T-helper 2 cell treated with Interferon-gamma antibody and Interleukin-4, amounts not matched to agents 5 μg/mL and 100 μg/mL, for 36 hours (primary cell): Measurements from ENCODE around the gene MRNIP.
"Not testable (repeated sequence)": the region's sequence is repeated elsewhere in the genome, so short reads cannot be mapped to it uniquely, and the experiment has no call there.

Experiments used
- DNase-seq: peaks from one replicate; pipeline ENCODE4 v3.0.0; 2021; ENCODE audit warnings: low spot score
- H3K27ac Mint-ChIP-seq: one replicate; pipeline ENCODE4 v1.8.0; 2021; ENCODE audit warnings: mild to moderate bottlenecking, mixed read lengths
- H3K27me3 Mint-ChIP-seq: one replicate; pipeline ENCODE4 v1.8.0; 2021; ENCODE audit warnings: low read depth, mixed read lengths
- H3K36me3 Mint-ChIP-seq: one replicate; pipeline ENCODE4 v1.8.0; 2021; ENCODE audit warnings: low read depth, mixed read lengths
- H3K4me1 Mint-ChIP-seq: one replicate; pipeline ENCODE4 v1.8.0; 2021; ENCODE audit warnings: low read depth, mixed read lengths
- H3K4me3 Mint-ChIP-seq: one replicate; pipeline ENCODE4 v1.8.0; 2022; ENCODE audit warnings: mild to moderate bottlenecking, moderate library complexity, mixed read lengths
- H3K9me3 Mint-ChIP-seq: one replicate; pipeline ENCODE4 v1.8.0; 2021; ENCODE audit warnings: mixed read lengths

The MRNIP gene

DNA sequence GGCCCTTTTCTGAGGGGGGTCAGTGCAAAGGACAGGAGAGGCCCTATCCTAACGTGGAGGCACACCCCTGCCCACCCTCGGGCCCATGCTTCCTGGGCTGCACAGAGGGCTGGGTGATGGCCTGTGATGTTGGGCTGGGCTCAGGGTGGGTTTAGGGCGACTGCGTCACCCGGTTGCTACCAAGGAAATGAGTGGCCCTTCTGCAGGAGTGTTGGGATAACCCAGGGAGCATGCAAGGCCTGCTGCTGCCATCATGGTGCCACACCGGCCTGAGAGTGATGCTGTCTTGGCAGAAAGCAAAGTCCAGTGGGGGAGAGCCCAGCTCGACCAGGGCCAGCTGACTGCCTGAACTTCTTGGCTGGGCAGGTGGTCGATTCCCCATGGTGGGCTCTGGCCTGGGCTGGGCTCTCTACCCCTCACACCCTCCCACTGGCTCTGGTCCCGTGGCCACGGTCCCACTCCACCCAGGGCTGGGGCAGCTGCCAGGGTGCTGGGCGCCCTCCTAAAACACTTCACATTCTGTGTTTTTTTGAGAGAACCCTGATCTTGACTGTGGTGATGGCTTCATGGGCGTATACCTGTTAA, 21.5 kb upstream of the MRNIP start:
- Mint-ChIP-seq H3K27ac (no peak overlapping the region), H3K4me3 (no peak overlapping the region), H3K4me1 (no peaks in the 10 kb centered on the region), H3K27me3 (no peaks in the 10 kb centered on the region), H3K36me3 (peaks cover 48% of the 10 kb centered on the region), H3K9me3 (peaks cover 27% of the 10 kb centered on the region)
- no peak for DNase-seq

DNA sequence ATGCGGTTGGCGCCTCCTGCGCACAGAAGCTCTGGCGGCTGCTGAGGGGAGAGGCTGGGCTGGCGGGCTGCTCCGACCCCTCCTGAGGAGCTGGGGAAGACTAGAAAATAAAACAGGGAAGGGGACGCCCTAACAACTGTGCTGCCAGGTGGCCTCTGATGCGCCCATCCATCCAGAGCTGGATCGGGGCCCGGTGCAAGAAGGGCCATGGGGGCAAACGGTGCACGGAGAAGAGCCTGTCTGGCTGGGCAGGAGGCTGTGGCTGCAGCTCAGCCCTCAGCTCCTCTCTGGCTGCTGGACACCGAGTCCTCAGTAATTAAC, 21.0 kb upstream of the MRNIP start:
- H3K36me3 Mint-ChIP-seq = peaks cover 43% of the 10 kb centered on the region
- peaks cover 23% of the 10 kb centered on the region for H3K9me3 Mint-ChIP-seq
- no peak for DNase-seq
- no peak overlapping the region for H3K27ac Mint-ChIP-seq
- no peak overlapping the region for H3K4me3 Mint-ChIP-seq
- no peaks in the 10 kb centered on the region for H3K4me1 Mint-ChIP-seq
- no peaks in the 10 kb centered on the region for H3K27me3 Mint-ChIP-seq

DNA sequence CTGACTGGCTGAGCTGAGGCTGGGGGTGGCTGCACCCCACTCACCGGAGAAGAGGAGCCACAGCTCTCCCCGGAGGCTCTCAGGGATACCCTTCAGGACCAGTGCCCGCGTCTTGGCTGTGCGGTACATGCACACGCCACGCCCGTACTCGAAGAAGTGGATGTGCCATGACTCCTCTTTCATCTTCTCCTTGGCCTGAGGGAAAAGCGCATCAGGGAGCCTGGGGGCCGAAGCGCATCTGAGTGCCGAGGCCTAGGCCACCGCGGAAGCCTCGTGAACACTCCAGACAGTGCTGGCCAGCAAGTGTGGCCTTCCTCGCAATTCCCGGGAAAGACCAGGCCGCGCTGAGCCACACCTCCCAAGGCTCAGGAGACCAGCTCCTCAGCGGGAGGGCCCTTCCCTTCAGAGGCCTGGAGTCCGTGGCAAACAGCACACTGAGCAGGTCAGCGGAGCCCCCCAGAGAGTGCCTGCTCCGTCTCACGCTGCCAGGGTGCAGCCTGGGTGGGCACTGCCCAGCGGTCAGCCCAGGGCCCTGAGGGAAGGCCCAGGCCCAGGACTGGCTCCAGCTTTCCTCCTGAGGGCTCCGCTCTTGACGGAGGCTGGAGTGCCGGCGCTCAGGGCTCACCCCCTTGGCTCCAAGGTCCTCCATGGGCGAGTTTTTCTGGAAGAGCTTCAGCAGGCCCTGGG, 20.5 kb upstream of the MRNIP start:
- Mint-ChIP-seq H3K27ac (no peak overlapping the region), H3K9me3 (peaks cover 19% of the 10 kb centered on the region), H3K4me1 (no peaks in the 10 kb centered on the region), H3K36me3 (peaks cover 38% of the 10 kb centered on the region), H3K27me3 (no peaks in the 10 kb centered on the region), H3K4me3 (no peak overlapping the region)
- DNase-seq = no peak

DNA sequence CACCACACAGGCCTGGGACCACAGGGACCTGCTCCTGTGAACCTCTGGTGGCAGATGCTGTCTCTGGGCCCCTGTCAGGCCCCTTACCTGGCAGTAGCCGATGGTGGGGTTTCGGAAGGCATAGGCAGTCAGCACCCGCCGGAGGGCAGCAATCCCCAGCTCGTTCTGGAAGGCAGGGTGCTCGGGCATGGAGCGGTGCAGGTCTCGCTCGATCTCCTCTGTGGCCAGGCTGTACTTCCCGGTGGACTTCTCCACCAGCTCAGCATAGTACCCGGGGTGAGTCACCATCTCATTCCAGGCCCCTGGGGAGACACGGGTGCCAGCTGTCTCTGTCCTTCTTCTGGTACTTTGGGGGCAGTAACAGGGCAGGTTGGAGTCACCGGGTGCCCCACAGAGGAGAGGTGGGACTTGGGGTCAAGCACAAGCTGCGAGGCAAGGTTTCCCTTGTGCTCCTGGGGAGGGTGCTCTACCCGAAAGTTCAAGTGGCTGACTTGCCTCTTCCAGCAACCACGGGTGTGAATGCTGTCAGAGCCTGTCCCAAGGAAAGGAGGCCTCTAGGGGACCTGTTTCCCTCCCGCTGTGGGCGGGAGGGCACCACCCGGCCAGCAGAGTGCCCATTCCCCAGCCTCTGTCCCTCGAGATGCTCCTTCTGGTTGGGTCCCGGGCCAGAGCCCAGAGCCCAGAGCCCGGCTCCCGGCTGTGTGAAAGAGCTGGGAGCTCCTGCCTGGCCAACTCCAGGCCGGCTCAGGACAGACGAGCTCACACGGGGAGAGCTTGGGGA, 19.8 kb upstream of the MRNIP start:
- Mint-ChIP-seq H3K36me3 (peaks cover 33% of the 10 kb centered on the region), H3K9me3 (peaks cover 12% of the 10 kb centered on the region), H3K27me3 (no peaks in the 10 kb centered on the region), H3K4me1 (no peaks in the 10 kb centered on the region), H3K27ac (no peak overlapping the region), H3K4me3 (no peak overlapping the region)
- DNase-seq = no peak

DNA sequence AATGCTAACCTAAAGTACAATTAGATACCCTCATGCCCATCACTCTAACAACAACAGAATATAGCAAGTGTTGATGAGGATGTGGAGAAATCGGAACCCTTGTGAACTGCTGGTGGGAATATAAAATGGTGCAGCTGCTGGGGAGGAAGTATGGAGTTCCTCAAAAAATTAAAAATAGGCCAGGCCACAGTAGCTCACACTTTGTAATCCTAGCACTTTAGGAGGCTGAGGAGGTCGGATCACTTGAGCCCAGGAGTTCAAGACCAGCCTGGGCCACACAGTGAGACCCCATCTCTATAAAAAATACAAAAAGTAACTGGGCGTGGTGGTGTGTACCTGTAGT, 18.0 kb upstream of the MRNIP start:
- Mint-ChIP-seq H3K27ac (no peak overlapping the region), H3K4me3 (no peak overlapping the region), H3K9me3 (no peaks in the 10 kb centered on the region), H3K36me3 (peaks cover 22% of the 10 kb centered on the region), H3K4me1 (no peaks in the 10 kb centered on the region), H3K27me3 (no peaks in the 10 kb centered on the region)
- DNase-seq = no peak

DNA sequence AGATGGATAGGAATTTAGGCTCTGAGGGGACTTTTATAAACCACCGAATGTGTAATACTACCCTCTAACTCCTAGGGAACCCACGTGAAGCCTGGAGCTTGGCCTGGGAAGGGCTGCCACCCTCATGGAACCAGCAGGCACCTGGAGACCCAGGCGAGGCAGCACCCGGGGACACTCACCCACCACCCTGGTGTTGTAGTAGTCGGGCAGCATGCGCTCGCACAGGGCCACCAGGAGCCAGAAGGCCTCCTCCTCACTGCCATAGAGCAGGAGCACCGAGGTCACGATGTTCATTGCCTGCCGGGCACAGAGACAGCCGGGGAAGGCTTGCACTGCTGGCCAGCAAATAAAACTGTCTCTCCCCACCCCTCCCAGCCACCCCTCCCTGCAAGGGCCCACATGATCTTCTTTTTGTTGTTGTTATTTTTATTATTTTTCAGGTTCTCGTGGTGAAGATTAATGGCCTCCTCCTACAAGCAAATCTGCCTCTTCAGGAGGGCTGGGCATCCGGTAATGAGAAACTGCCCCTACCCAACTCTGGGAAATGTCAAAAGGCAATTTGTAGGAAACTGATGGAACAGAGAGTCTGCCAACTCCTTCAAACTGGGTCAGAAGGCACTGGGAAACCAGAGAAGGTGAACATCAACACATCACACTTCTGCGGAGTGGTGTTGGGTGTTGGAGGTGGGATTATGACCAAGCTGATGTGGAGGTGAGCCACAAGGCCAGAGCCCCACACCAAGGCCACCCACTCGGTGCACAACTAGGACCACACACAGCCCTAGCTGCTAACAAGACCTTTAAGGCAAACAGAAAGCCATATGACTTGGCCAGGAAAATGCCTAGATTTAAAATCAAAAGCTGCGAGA, 17.4 kb upstream of the MRNIP start:
- no peaks in the 10 kb centered on the region for H3K9me3 Mint-ChIP-seq
- H3K27ac Mint-ChIP-seq = no peak overlapping the region
- no peak overlapping the region for H3K4me3 Mint-ChIP-seq
- no peaks in the 10 kb centered on the region for H3K27me3 Mint-ChIP-seq
- DNase-seq = no peak
- H3K4me1 Mint-ChIP-seq = no peaks in the 10 kb centered on the region
- peaks cover 17% of the 10 kb centered on the region for H3K36me3 Mint-ChIP-seq

DNA sequence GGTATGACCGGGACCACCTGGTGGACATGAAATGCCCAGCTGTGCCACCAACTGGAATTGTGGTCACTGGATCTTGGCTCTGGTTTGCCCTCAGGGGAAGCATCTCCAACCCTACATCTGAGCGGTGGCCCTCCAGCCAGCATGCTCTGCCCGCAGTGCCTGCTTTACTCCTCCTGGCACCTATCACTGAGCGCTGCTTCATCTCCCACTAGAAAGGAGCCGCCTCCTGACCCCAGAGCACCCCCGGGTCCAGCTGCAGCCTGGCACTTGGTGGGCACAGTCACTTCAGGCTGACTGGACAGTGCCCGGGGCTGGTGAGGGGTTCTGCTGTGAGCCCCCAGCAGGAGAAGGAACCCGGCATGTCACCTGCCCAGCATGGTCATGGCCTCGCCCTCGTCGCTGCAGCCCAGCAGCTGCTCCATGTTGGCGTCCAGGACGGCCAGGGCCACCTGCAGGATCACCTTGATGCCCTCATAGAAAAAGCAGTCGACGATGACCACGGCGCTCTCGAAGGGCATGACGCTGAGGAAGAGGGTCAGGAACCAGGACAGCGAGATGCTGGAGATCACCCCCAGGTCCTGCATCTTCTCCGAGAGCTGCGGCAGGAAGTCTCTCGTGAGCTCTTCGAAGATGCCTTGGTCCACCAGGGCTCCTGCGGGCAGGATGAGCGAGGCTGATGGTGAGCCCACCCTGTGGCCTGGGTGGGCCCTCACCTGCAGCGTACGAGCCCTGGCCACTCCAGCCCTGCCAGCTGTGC, 16.1 kb upstream of the MRNIP start:
- H3K36me3 Mint-ChIP-seq = peaks cover 22% of the 10 kb centered on the region
- H3K27ac Mint-ChIP-seq = no peak overlapping the region
- H3K4me3 Mint-ChIP-seq = no peak overlapping the region

DNA sequence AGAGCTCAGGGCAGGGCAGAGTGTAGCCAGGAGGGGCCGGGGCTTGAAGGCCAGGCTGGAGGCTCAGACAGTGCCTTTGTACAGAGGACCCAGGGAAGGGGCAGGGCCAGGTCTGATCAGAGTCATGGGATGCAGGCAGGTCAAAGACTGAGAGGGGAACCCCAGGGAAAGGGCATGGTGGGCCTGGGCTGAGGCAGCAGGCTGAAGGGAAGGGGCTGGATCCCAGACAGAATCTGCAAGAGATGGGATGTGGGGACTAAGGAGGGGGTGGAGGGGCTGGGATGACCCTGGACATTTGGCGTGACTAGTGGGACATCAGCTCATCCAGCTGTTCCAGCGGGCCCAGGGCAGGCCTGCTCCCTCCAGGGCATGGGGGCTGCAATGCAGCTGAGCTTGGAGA, 15.5 kb upstream of the MRNIP start:
- H3K4me1 Mint-ChIP-seq = no peaks in the 10 kb centered on the region
- H3K4me3 Mint-ChIP-seq = no peak overlapping the region
- H3K27ac Mint-ChIP-seq = no peak overlapping the region
- H3K9me3 Mint-ChIP-seq = no peaks in the 10 kb centered on the region
- DNase-seq = no peak
- H3K27me3 Mint-ChIP-seq = no peaks in the 10 kb centered on the region
- H3K36me3 Mint-ChIP-seq = peaks cover 22% of the 10 kb centered on the region

More for the DNA sequence above, 16.1 kb upstream of the MRNIP start:
- Mint-ChIP-seq H3K27me3 (no peaks in the 10 kb centered on the region), H3K9me3 (no peaks in the 10 kb centered on the region), H3K4me1 (no peaks in the 10 kb centered on the region)
- DNase-seq = no peak

DNA sequence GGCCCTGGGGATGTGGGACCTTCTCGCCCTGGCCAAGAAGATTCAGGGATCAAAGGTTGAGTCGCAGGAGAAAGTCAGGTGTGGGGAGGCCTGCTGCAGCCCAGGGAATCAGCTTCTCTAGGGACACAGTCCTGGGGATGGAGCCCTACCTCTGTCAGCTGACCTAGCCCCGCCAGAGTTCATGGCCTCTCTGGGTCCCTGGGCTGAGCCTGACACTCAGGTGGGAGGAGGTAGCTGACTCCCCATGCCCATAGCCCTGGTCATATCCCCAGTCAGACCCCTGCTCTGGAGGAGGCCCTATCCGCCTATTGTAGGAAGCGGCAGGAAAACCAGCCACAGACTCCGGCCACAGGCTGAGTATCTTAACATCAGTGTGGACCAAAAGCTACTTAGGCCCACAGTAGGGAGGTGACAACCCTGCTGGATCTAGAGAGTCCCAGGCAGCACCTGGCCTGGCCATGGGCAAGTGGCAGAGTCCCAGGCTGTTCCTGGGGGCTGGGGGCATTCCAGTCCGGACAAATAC, 15.0 kb upstream of the MRNIP start:
- no peak for DNase-seq
- H3K4me3 Mint-ChIP-seq = no peak overlapping the region
- H3K27me3 Mint-ChIP-seq = no peaks in the 10 kb centered on the region
- no peaks in the 10 kb centered on the region for H3K4me1 Mint-ChIP-seq
- H3K27ac Mint-ChIP-seq = no peak overlapping the region
- peaks cover 26% of the 10 kb centered on the region for H3K36me3 Mint-ChIP-seq
- H3K9me3 Mint-ChIP-seq = no peaks in the 10 kb centered on the region

DNA sequence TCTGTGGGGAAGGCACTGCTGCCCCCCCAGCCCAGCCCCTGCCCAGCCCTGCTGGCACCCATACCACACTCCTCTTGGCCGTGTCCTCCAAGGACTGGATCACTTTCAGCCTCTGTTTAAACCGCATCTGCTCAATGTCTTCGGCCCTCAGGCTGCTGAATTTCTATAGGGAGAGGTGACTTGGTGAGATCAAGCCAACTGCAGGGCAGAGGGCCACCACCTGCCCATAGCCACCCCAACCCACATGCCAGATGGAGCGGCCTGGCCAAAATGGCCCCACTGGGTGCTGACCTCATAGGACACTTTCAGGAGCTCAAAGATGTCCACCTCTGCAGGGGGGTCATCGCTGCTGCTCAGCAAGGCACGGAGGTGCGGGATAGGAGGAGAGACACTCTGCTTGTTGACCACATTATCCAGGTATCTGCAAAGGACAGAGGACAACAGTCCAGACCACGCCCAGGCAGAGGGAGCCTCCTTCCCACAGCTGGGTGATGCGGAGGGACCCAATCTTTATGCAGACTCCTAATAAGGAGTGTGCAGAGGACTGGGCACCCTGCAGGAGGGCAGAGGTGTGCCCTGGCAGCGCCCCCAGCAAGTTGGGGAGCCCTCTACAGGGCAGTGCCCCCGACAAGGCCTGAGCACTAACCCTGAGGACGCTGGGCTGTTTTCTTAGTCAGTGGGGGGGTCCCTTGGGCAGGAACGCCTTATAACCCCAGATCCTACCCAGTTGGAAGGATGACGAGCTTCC, 14.4 kb upstream of the MRNIP start:
- H3K36me3 Mint-ChIP-seq = peaks cover 32% of the 10 kb centered on the region

DNA sequence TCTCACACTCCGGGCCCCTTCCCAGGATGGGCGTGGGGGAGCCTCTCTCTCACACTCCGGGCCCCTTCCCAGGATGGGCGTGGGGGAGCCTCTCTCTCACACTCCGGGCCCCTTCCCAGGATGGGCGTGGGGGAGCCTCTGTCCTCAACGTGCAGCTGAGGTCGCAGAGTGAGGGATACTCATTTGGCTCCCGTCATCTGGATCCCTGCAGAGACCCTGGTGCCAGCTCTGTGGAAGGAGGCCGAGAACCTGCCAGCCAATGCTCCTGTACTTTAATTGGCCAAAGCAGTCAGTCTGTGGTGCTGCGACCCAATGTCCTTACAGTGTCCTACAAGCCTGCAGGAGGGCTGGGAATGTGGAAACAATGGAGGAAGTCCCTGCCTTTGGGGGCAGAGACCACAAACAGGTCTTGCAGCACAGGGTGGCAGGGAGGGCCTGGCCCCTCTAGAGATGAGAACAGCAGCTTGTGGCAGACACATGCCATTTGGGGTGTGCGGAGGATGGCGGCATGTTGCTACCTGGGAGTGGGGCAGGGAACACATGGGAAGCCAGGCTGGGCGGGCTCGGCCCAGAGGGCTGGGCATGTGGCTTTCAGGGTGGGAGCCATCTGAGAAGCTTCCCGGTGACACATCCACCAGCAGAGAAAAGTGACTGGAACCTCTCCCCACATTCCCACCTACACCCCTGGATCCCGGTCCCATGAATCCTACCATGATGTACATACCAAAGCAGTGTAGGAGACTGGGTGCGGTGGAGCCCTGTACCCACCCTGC, 13.6 kb upstream of the MRNIP start:
- no peak for DNase-seq
- Mint-ChIP-seq H3K4me1 (no peaks in the 10 kb centered on the region), H3K27me3 (no peaks in the 10 kb centered on the region), H3K27ac (no peak overlapping the region), H3K36me3 (peaks cover 30% of the 10 kb centered on the region), H3K9me3 (no peaks in the 10 kb centered on the region), H3K4me3 (no peak overlapping the region)

More for the DNA sequence above, 14.4 kb upstream of the MRNIP start:
- DNase-seq = no peak
- H3K4me3 Mint-ChIP-seq = no peak overlapping the region
- H3K27me3 Mint-ChIP-seq = no peaks in the 10 kb centered on the region
- no peaks in the 10 kb centered on the region for H3K4me1 Mint-ChIP-seq
- H3K27ac Mint-ChIP-seq = no peak overlapping the region
- H3K9me3 Mint-ChIP-seq = no peaks in the 10 kb centered on the region

DNA sequence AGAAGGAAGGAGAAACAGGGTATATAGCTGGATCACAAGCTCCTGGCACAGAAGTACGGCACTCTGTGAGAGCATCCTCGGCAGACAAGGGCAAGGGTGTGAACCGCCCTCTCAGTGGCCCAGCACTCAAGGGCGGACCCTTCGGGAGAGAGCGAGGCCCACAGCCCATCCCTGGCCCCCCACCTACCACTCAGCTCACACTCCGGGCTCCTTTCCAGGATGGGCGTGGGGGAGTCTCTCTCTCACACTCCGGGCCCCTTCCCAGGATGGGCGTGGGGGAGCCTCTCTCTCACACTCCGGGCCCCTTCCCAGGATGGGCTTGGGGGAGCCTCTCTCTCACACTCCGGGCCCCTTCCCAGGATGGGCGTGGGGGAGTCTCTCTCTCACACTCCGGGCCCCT, 12.9 kb upstream of the MRNIP start:
- not testable (repeated sequence) for H3K27me3 Mint-ChIP-seq, H3K9me3 Mint-ChIP-seq, H3K4me1 Mint-ChIP-seq, H3K27ac Mint-ChIP-seq, H3K4me3 Mint-ChIP-seq, DNase-seq
- H3K36me3 Mint-ChIP-seq = peaks cover 34% of the 10 kb centered on the region
